ENCODE results near the gene MISP3.
"Not testable (repeated sequence)": the region's sequence is repeated elsewhere in the genome, so short reads cannot be mapped to it uniquely, and the experiment has no call there.

Gene MISP3
- total RNA-seq = 0.61 to 2.5 (median 1.4) reads per million in 4 experiments

DNA sequence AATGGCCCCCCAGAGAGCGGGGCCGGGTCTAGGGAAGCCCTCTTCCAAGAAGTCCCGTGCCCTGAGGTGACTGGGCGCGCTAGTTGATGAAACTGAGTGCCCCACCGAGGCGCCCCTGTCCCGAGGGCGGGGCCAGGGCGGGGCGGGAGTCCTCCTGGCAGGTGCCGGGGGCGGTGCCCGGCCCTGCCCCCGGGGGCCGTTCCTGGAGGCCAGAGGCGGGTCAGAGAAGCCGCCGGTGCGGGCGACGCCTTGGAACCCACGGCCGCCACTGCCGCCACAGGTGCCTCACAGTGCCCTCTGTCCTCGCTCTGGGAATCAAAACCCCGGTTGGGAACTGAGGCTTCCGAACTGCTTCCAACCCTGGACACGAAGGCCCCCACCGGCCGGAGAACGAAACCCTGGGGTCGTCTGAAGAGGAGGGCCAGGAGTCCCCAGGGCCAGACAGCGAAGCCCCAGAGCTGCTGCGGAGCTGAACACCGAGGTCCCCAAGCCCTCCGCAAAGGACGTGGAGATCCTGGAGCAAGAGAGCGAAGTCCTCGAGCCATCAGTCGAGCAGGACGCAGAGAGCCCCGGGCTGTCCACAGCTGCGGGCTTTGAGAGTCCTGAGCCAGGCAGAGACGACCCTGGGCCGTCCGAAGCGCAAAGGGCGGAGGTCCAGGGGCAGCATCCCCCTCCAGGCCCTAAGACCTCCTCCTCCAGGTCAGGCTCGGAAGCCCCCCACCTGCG, at the start of gene MISP3:
Gene MISP3 (plus strand): TSS at position 252 of the 726 bp plus-strand sequence. CDS start 524 bp downstream, outside the sequence.
- no peak for DNase-seq

DNA sequence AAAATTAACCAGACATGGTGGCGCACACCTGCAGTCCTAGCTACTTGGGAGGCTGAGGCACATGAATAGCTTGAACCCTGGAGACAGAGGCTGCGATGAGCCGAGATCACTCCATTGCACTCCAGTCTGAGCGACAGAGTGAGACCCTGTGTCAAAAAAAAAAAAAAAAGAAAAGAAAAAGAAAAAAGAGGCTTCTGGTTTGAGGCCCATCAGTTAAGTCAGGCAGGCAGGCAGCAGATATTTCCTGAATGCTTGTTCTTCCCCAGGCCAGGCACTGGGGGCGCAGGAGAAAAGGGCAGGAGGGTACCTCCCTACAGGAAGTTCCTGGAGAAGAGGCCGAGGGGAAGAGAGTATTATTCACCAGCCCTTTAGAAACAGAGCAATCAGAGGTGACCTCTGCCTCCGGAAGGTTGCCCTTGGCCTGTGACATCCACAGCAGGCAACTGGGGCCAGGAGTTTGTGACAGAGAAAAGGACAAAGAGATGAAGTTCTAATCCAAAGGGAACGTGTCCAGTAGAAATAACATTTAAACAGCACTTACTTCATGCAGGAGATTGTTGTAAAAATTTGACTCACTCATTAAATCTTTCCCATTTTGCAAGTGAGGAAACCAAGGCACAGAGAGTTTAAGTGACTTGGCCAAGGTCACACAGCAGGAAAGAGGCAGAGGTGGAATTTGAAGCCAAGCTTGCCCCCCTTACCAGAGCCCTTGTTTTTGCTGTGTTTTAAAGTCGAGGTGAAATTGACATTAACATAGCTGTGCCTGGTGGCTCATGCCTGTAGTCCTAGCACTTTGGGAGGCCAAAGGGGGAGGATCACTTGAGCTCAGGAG, 49.0 kb upstream of the MISP3 start:
- DNase-seq = no peak

GRCh38 chr19:14026652-14027192, 45.9 kb upstream of the MISP3 start:
- DNase-seq = not testable (repeated sequence)

GRCh38 chr19:14027856-14028450, 44.6 kb upstream of the MISP3 start, which contains the start of gene RLN3:
RLN3 (plus strand) TSS chr19:14028148; CDS start chr19:14028205, 57 bp downstream.
- DNase-seq = no peak

DNA sequence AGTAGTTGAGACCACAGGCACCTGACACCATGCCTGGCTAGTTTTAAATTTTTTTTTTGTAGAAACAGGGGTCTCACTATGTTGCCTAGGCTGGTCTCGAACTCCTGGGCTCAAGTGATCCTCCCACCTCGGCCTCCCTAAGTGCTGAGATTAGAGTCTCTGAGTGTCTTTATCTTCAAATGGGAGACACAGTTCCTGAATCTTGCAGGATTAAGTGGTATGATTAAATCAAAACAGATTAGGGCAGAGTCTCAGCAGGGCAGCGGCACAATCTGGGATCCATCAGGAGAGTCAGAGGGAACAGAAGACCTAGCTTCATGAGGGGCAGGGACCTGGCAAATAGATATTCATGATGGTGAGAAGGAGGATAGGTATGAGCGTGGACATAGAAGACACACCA, 43.7 kb upstream of the MISP3 start:
- DNase-seq = no peak

GRCh38 chr19:14030997-14031718, 41.4 kb upstream of the MISP3 start:
- peak; percentile 72 for DNase-seq

DNA sequence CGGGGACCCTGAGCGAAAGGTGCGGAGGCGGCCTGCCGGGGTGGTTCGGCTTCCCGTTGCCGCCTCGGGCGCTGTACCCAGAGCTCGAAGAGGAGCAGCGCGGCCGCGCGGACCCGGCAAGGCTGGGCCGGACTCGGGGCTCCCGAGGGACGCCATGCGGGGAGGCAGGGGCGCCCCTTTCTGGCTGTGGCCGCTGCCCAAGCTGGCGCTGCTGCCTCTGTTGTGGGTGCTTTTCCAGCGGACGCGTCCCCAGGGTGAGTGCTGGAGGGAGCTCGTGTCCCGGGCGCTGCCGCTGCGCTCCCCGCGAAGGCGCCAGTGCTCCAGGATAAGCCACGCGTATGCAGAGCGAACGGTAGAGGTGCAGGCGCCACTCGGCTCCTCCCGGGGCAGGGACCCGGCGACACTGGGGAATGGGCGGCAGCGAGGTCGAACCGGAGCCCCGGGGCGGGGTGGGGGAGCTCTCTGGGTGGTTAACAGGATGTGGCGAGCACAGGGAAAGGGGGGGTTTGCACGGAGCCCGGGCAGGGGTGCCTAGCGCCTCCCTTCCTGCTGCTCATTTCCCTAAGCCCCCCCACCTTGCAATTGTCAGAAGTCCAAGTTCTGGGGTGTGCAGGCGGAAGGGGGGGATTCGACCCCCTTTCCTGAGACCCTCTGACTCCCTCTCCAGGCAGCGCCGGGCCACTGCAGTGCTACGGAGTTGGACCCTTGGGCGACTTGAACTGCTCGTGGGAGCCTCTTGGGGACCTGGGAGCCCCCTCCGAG, 40.7 kb upstream of the MISP3 start, which contains the start of gene IL27RA:
Gene IL27RA (plus strand): TSS at position 44 of the 762 bp plus-strand sequence. CDS start 111 bp downstream, at position 155.
- peak; percentile 73 for DNase-seq

GRCh38 chr19:14033946-14034345, 38.6 kb upstream of the MISP3 start:
- no peak for DNase-seq

DNA sequence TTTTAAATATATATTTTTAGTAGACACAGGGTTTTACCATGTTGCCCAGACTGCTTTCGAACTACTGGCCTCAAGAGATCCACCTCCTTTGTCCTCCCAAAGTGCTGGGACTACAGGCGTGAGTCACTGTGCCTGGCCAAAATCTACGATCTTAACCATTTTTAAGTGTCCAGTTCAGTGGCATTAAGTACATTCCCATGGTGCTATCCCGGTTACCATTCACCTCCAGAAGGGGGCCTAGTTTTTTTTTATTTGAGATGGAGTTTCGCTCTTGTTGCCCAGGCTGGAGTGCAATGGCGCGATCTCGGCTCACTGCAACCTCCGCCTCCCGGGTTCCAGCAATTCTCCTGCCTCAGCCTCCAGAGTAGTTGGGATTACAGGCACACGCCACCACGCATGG, 37.4 kb upstream of the MISP3 start:
- not testable (repeated sequence) for DNase-seq

DNA sequence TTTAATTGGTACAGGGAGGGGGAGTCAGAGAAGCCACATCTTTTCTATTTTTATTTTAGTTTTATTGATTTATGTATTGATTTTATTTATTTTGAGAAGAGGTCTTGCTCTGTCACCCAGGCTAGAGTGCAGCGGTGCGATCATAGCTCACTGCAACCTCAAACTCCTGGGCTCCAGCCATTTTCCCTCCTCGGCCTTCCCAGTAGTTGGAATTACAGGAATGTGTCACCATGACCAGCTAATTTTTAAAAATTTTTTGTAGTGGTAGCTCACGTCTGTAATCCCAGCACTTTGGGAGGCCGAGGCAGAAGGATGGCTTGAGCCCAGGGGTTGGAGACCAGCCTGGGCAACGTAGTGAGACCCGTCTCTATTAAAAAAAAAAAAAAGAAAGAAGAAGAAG, 36.9 kb upstream of the MISP3 start:
- DNase-seq = no peak

DNA sequence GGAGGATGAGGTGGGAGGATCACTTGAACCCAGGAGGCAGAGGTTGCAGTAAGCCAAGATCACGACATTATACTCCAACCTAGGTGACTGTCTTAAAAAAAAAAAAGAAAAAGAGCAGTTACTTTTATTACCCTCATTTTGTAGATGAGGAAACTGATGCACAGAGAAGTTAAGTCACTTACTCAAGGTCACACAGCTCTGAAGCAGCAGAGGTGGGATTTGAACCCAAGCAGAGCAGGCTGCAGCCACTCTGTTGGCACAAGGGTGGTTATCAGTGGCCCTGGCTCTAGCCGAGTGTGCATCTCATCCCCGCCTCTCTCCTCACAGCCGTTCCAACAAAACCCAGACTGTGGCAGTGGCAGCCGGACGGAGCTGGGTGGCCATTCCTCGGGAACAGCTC, 33.4 kb upstream of the MISP3 start:
- no peak for DNase-seq

GRCh38 chr19:14042659-14043608, 29.7 kb upstream of the MISP3 start:
- DNase-seq = peak; percentile 5

DNA sequence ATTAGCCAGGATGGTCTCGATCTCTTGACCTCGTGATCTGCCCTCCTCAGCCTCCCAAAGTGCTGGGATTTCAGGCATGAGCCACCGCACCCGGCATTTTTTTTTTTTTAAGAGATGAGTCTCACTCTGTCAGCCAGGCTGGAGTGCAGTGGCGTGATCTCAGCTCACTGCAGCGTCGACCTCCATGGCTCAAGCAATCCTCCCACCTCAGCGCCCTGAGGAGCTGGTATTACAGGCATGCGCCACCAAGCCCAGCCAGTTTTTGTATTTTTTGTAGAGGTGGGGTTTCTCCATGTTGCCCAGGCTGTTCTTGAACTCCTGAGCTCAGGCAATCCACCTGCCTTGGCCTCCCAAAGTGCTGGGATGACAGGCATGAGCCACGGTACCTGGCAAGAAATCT, 24.7 kb upstream of the MISP3 start:
- DNase-seq = not testable (repeated sequence)

GRCh38 chr19:14048443-14049153, 24.0 kb upstream of the MISP3 start:
- peak; percentile 71 for DNase-seq

GRCh38 chr19:14050512-14050911, 22.1 kb upstream of the MISP3 start:
- DNase-seq = no peak

DNA sequence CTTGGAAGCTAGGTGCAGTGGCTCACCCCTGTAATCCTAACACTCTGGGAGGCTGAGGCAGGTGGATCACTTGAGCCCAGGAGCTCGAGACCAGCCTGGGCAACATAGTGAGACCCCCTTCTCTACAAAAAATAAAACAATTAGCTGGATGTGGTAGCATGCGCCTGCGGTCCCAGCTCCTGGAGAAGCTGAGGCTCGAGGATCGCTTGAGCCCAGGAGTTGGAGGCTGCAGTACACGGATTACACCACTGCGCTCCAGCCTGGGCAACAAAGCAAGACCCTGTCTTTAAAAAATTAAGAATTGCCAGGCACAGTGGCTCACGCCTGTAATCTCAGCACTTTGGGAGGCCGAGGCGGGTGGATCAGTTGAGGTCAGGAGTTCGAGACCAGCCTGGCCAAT, 21.6 kb upstream of the MISP3 start:
- DNase-seq = not testable (repeated sequence)

GRCh38 chr19:14051980-14052379, 20.6 kb upstream of the MISP3 start:
- no peak for DNase-seq

- no peak for DNase-seq
Measured at GRCh38 chr19:14052470-14052869, 20.1 kb upstream of the MISP3 start.

DNA sequence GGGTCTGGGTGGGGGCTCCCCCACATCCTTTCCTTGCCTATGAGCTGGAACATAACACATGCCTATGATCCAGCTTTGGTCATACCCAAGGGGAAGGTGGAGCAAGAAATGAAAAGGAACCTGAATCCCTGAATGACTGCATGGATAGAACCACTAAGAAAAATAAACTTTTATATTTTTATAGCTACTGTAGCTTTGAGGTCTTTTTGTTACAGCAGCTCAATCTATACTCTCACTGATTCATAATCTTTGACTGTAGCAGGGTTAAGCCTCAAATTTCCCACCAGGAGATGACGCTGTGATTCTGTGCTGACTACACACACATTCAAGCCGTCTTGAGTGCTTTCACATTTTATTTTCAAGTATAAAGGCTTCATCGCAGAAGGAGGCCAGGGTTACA, 19.6 kb upstream of the MISP3 start:
- no peak for DNase-seq

DNA sequence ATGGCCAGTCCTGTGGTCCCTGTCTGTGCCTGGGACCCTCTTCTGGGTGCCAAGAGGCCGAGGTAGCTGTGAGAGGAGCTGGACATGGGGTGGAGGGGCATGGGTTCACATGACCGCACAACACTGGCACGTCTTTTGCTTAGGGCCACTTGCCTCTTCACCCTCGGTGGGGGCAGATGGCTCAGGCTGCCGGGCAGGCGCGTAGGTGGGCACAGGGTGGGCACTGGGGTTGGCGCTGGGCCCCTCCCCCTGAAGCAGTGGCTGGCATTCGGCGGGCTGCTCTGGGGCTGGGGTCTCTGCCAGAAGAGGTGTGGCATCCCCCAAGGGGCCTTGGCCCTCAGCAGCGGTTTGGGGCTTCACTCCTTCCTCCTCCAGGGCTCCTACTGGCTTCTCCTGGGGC, 19.1 kb upstream of the MISP3 start:
- DNase-seq = no peak
